ENCODE results near the gene ARHGEF28.

Gene ARHGEF28

GRCh38 chr5:73654171-73654811 is 28.3 kb downstream of the ARHGEF28 start:
- no peak for DNase-seq (ENCODE audit: low spot score)

- DNase-seq (ENCODE audit: low spot score): no peak
These were observed 28.9 kb downstream of the ARHGEF28 start for GRCh38 chr5:73654819-73655318.

GRCh38 chr5:73655521-73656160 is 29.6 kb downstream of the ARHGEF28 start:
- no peak for DNase-seq (ENCODE audit: low spot score)

- DNase-seq (ENCODE audit: low spot score): no peak
These were observed 35.8 kb downstream of the ARHGEF28 start for GRCh38 chr5:73661753-73662152.

- no peak for DNase-seq (ENCODE audit: low spot score)
These were observed 37.3 kb downstream of the ARHGEF28 start for GRCh38 chr5:73663161-73663859.

- DNase-seq (ENCODE audit: low spot score): no peak
These were observed 37.9 kb downstream of the ARHGEF28 start for GRCh38 chr5:73663860-73664240.

GRCh38 chr5:73664796-73665195 is 38.8 kb downstream of the ARHGEF28 start:
- no peak for DNase-seq (ENCODE audit: low spot score)

GRCh38 chr5:73666891-73667290 is 40.9 kb downstream of the ARHGEF28 start:
- no peak for DNase-seq (ENCODE audit: low spot score)

- DNase-seq (ENCODE audit: low spot score): no peak
These were observed 42.0 kb downstream of the ARHGEF28 start for GRCh38 chr5:73668017-73668416.

- no peak for DNase-seq (ENCODE audit: low spot score)
These were observed 42.6 kb downstream of the ARHGEF28 start for GRCh38 chr5:73668486-73669111.

- no peak for DNase-seq (ENCODE audit: low spot score)
These were observed 44.7 kb downstream of the ARHGEF28 start for GRCh38 chr5:73670731-73671130.

GRCh38 chr5:73672132-73672531 is 46.1 kb downstream of the ARHGEF28 start:
- DNase-seq (ENCODE audit: low spot score): no peak

GRCh38 chr5:73673161-73673591 is 47.2 kb downstream of the ARHGEF28 start:
- DNase-seq (ENCODE audit: low spot score): no peak

GRCh38 chr5:73674669-73675004 is 48.6 kb downstream of the ARHGEF28 start:
- no peak for DNase-seq (ENCODE audit: low spot score)

- DNase-seq (ENCODE audit: low spot score): no peak
These were observed 52.3 kb downstream of the ARHGEF28 start for GRCh38 chr5:73678322-73678740.

- DNase-seq (ENCODE audit: low spot score): no peak
These were observed 52.8 kb downstream of the ARHGEF28 start for GRCh38 chr5:73678807-73679206.

GRCh38 chr5:73682176-73682575 is 56.2 kb downstream of the ARHGEF28 start:
- DNase-seq (ENCODE audit: low spot score): no peak

GRCh38 chr5:73684691-73685090 is 58.7 kb downstream of the ARHGEF28 start:
- DNase-seq (ENCODE audit: low spot score): no peak

- DNase-seq (ENCODE audit: low spot score): no peak
These were observed 60.9 kb downstream of the ARHGEF28 start for GRCh38 chr5:73686912-73687311.

GRCh38 chr5:73687357-73687756 is 61.4 kb downstream of the ARHGEF28 start:
- no peak for DNase-seq (ENCODE audit: low spot score)

- no peak for DNase-seq (ENCODE audit: low spot score)
These were observed 64.0 kb downstream of the ARHGEF28 start for GRCh38 chr5:73690015-73690414.

GRCh38 chr5:73691302-73692080 is 65.5 kb downstream of the ARHGEF28 start:
- DNase-seq (ENCODE audit: low spot score): no peak
